Posterior vena cava (tissue), 2 donors: ENCODE results near the gene SCYL2. TPM values are rescaled to one million over a fixed set of nuclear protein-coding genes. Genes with fewer than 3 reads are reported as not detected.
"Not testable (repeated sequence)": the region's sequence is repeated elsewhere in the genome, so short reads cannot be mapped to it uniquely, and the experiment has no call there.

Experiments used
- DNase-seq: peaks from one replicate; pipeline ENCODE4 v3.0.0-alpha.2; 2020; ENCODE audit warnings: low spot score
- intact Hi-C, 2 donors: fragments of 100-400 bp; cut with DNase I; formaldehyde crosslinking; loops; one replicate each; pipeline versions ENCODE4 v1.14.1 to v1.14.2; 2022 to 2023
- total RNA-seq, 2 donors: library from RNA; stranded (reverse); fragmentation: NEBNext Ultra II Directional; extraction: Animal tissue kit (Norgen Biotek cat#: 25700); gene quantifications; one replicate each; pipeline ENCODE4 v1.2.1, GENCODE V29; 2021
- donor health status: DM: yes; HTN: yes; CAD: no.
- donor health status: DM: yes; HTN: yes; CAD: no.

Gene SCYL2
- total RNA-seq, 2 donors from 2014 or later, result 40.4 to 55.1 TPM

- intact Hi-C loops, result no loop called here
- no peak for DNase-seq
These were observed 36.9 kb downstream of the SCYL2 start for GRCh38 chr12:100303831-100304230.

- intact Hi-C loops, result not testable (repeated sequence)
These were observed 37.4 kb downstream of the SCYL2 start for GRCh38 chr12:100304334-100304733.

DNA sequence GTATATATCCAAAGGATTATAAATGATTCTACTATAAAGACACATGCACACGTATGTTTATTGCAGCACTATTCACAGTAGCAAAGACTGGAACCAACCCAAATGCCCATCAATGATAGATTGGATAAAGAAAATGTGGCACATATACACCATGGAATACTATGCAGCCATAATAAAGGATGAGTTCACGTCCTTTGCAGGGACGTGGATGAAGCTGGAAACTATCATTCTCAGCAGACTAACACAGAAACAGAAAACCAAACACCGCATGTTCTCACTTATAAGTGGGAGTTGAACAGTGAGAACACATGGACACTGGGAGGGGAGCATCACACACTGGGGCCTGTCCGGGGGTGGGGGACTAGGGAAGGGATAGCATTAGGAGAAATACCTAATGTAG, 41.2 kb downstream of the SCYL2 start:
- intact Hi-C loops, DNase-seq: not testable (repeated sequence)

More at GRCh38 chr12:100304334-100304733, 37.4 kb downstream of the SCYL2 start:
- DNase-seq, result not testable (repeated sequence)

DNA sequence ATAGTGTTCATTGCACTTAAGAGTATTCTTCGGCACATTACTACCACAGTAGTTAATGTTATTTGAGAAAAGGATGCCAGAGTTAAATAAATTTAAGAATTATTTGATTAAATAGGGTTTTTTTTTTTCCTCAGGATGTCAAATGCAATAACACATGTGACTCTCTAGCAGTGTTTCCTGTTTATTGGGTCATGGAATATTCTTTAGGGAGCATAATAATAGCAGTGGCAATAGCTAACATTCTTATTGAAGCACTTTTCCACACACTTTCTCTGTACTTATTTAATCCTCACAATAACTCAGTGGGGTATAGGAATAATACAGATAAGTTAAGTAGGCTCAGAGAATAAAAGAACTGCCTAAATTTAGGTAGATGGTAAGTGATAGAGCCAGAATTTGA, 44.3 kb downstream of the SCYL2 start:
- intact Hi-C loops, result no loop called here

DNA sequence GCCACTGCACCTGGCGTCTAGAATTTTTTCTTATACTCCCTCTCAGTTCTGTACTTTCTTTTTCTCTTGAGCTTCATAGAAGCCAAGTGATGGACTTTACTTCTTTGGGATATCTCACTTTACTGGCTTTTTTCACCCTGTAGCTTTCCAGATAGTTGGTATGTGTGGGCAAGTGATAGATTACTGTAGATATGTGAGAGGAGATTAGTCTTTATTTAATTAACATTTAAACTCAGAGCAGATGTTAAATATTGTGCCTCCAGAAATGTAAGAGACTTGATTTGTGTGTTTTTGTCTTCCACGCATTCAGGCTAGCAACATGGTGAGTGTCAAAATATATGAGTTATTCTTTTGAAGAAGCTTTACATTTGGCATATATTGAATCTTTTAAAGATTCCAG, 50.4 kb downstream of the SCYL2 start:
- intact Hi-C loops, result no loop called here
- no peak for DNase-seq

More for the DNA sequence above, 44.3 kb downstream of the SCYL2 start:
- no peak for DNase-seq

GRCh38 chr12:100324498-100324897, 57.5 kb downstream of the SCYL2 start:
- no peak for DNase-seq
- intact Hi-C loops, result no loop called here

GRCh38 chr12:100326208-100326607, 59.2 kb downstream of the SCYL2 start:
- intact Hi-C loops, result no loop called here

GRCh38 chr12:100329800-100330199, 62.8 kb downstream of the SCYL2 start:
- intact Hi-C loops, result loop anchor here in 1 of 2 donors (2.0 kb wide), 1 partner anchor 267 kb away; no protein-coding TSS in a partner anchor
- DNase-seq, result no peak

More at GRCh38 chr12:100326208-100326607, 59.2 kb downstream of the SCYL2 start:
- no peak for DNase-seq

DNA sequence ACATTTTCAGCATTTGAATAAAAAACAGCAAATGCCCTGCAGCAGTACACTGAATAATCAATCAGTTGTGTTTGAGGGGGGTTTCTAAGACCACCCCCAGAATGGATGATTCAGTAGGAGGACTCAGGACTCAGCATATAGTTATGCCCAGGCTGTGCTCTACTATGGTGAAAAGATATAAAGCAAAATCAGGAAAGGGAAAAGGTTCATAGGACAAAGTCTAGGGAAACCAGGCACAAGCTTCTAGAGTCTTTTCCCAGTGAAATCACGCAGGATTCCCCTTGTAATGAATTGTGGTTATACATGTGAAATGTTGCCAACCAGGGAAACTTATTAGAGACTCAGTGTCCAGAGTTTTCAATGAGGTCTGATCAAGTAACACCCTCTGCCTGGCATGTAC, 64.9 kb downstream of the SCYL2 start:
- DNase-seq, result no peak
- intact Hi-C loops, result loop anchor here in 1 of 2 donors (2.0 kb wide), 1 partner anchor 269 kb away; no protein-coding TSS in a partner anchor

GRCh38 chr12:100332852-100333251, 65.9 kb downstream of the SCYL2 start:
- intact Hi-C loops, result no loop called here
- no peak for DNase-seq

DNA sequence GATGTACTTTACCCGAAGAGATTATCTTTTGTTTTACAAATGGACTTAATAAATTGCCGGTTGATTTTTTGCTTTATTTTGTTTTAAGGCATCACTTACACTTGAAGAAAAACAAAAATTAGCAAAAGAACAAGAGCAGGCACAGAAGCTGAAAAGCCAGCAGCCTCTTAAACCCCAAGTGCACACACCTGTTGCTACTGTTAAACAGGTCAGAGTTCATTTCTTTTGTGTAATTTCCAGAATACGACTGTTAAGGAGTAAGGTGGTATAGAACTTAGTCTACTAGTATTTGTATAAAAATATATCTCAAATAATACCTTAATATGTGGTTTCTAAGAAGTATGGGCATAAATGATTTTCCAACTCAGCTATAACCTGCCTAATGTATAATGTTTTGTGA, 70.3 kb downstream of the SCYL2 start:
- intact Hi-C loops, result no loop called here

DNA sequence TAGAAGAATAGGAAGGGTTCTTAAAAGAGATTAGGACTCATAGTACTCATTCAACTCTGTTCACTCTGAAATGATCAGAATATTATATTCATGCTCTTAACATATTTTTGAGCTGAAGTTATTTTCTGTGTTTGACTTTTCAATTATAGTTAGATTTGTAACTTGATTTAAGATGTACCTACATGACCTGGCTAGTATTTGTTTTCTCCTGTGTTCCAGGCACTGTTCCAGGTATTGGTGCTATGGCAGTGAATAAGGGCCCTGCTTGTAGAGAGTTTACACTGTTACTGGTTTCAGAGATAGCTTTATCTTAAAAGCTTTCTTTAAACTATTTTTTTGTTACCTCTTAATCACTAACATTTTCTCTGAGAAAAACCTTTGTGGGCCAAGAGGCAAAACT, 70.8 kb downstream of the SCYL2 start:
- intact Hi-C loops, result no loop called here
- DNase-seq, result no peak

More for the DNA sequence above, 70.3 kb downstream of the SCYL2 start:
- no peak for DNase-seq

GRCh38 chr12:100339071-100339470, 72.1 kb downstream of the SCYL2 start:
- intact Hi-C loops, result no loop called here
- DNase-seq, result no peak

GRCh38 chr12:100342897-100343296, 75.9 kb downstream of the SCYL2 start:
- intact Hi-C loops, DNase-seq: not testable (repeated sequence)

DNA sequence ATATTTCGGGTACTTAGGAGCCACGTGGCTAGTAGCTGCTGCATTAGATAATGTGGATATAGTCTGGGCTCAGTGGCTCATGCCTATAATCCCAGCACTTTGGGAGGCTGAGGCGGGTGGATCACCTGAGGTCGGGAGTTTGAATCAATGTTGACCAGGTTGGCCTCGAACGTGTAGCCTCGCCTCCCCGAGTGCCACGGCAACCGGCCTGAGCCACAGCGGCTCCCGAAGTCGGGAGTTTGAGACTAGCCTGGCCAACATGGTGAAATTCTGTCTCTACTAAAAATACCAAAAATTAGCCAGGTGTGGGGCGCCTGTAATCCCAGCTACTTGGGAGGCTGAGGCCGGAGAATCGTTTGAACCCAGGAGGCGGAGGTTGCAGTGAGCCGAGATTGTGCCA, 77.4 kb downstream of the SCYL2 start:
- DNase-seq, intact Hi-C loops: not testable (repeated sequence)

- DNase-seq, result no peak
- intact Hi-C loops, result loop anchor here in 1 of 2 donors (5.0 kb wide), 1 partner anchor 207 kb away; no protein-coding TSS in a partner anchor
These were observed 78.2 kb downstream of the SCYL2 start for GRCh38 chr12:100345020-100345767.

DNA sequence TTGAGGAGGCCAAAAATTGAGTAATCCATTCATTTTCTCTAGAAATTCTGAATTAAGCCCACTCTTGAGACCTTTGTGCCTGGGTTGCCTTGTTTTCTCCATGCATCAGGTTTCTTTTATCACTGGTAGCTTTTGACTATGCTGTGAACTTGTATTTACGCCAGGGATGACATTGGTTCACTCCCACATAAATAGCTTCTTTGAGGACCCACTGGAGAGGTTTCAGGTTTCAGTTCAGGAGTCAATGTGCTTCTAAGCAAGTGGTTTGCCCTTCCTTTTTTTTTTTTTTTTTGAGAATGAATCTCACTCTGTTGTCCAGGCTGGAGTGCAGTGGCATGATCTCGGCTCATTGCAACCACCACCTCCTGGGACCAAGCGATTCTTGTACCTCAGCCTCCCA, 79.7 kb downstream of the SCYL2 start:
- no peak for DNase-seq
- intact Hi-C loops, result loop anchor here in 1 of 2 donors (5.0 kb wide), 1 partner anchor 206 kb away; no protein-coding TSS in a partner anchor

DNA sequence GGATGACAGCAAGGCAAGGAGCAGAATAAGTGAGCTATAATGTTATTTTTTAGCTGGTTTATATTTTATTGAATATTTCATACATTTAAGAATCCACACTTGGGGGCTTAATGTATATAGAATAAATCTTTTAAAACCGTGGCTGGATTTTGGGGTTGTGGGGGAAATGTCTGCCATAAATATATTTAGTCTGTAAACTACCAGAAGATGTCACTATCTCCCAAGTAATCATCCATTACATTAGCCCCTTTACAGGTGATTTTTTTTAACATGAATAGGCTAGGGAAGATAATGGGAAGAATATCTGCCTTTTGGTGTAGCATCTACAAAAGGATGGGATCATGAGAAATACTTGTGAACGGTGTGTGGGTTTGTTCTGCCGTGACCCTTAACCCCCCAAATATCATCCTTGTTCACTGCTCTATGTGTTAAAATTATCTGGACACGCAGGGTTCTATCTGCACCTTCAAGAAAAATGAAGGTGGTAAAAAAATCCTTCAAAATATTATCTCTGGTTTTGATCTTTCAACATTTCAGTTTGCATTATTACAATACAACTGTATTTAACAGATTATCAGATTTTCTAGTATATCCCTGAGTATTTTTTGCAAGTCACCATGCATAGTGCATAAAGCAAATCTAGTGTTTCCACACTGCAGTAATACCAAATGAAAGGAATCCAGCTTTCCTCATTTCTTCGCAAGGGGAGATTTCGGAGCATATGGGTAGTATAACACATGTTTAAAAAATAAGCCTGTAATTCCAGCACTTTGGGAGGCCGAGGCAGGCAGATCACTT, 81.9 kb downstream of the SCYL2 start:
- no peak for DNase-seq
- intact Hi-C loops, result loop anchor here in 1 of 2 donors (5.0 kb wide), 1 partner anchor 203 kb away; no protein-coding TSS in a partner anchor

DNA sequence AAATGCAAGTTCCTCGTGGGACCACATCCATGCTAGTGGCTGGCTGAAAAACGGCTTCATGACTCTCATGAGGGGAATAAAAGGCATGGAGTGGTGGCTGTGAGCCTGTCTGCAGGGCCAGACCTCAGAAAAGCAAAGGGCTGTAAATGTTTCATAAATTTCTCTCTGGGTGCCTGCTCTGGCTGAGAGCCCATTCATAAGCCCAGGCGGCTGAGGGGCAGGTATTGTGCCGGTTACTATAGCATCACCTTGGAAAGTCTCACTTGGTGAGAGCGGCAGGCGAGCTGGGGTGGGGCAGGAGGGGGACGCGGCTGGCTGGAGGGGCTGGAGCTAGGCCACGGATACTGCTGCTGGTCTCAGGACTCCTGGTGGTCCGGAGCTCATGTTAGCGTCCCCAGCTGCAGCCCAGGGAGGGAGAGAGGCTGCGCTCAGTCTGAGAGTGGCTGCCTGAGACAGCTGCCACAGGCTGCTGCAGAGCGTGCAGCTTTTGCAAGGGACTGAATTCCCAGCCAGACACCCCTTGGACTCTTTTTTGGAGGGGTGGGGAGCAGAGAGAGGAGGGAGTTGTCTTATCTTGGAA, 89.8 kb downstream of the SCYL2 start, which contains the start of gene SLC17A8:
TSS of gene SLC17A8 (plus strand) at position 431 of the 580 bp plus-strand sequence. CDS start 318 bp downstream, outside the sequence.
- intact Hi-C loops, result no loop called here
- no peak for DNase-seq

- DNase-seq, result no peak
- intact Hi-C loops, result no loop called here
These were observed 92.3 kb downstream of the SCYL2 start for GRCh38 chr12:100359248-100359647.
